HepG2 (cell line): ENCODE data around the gene NHP2. TPM values are rescaled to one million over a fixed set of nuclear protein-coding genes. Genes with fewer than 3 reads are reported as not detected.

Source experiments
- ATAC-seq: fragments of 200-7000 bp; cut with Tn5 transposase; 3 replicates; pipeline ENCODE4 v1.9.1; 2020; ENCODE audit warnings: mild to moderate bottlenecking, moderate library complexity
- BruUV-seq: library from RNA; stranded (reverse); fragments of 400-500 nt; replicated peaks from 2 replicates; lab custom pipeline; 2021; lab: Mats Ljungman, UMichigan
- CTCF ChIA-PET: fragments of 300-600 bp; formaldehyde crosslinking; extraction: SDS; loops from one replicate; lab custom pipeline; 2021; ENCODE audit warnings: low total read pairs, inconsistent platforms, low intra/inter-chr PET ratio; lab: Yijun Ruan, JAX
- POLR2A ChIA-PET: fragments of 350-600 bp; sonication (Branson Sonifier 250); formaldehyde crosslinking; loops from one replicate; lab custom pipeline; 2020; ENCODE audit warnings: antibody characterized with exemption, inconsistent platforms; lab: Yijun Ruan, JAX
- DNase-seq: peaks from one replicate; pipeline ENCODE4 v3.0.0-alpha.2; 2015; ENCODE audit warnings: low spot score
- FAIRE-seq: peaks from 3 replicates; lab custom pipeline; 2011; peaks lifted over from hg19 to GRCh38; lab: Jason Lieb, UNC
- H2AFZ ChIP-seq: one replicate; pipeline ENCODE4 v1.6.1; 2011; ENCODE audit warnings: low read length, inconsistent platforms
- H3K27ac ChIP-seq: fragments of 300-600 bp; 3 replicates; pipeline ENCODE4 v1.8.0; 2011; ENCODE audit warnings: mixed run types, mild to moderate bottlenecking, mixed read lengths, low read length, inconsistent platforms; ENCODE audit not compliant: insufficient read depth; ENCODE audit errors: extremely low read length
- H3K27me3 ChIP-seq, 2 experiments: fragments of 200-600 bp in 1 of 2; 2 replicates in 1 of 2; 3 replicates in 1 of 2; pipeline versions ENCODE4 v1.6.0 to v1.8.0; 2011; ENCODE audit warnings: low read length in 2 of 2, mild to moderate bottlenecking in 2 of 2, moderate library complexity in 2 of 2, inconsistent platforms in 1 of 2; ENCODE audit not compliant: insufficient read depth in 2 of 2, control insufficient read depth in 1 of 2
- H3K36me3 ChIP-seq, 2 experiments: fragments of 200-600 bp in 1 of 2; replicated peaks in 1 of 2; 2 replicates in 1 of 2; 3 replicates in 1 of 2; pipeline versions ENCODE4 v1.5.1 to v1.8.0; 2011; ENCODE audit warnings: low read length in 2 of 2, inconsistent platforms in 1 of 2; ENCODE audit not compliant: insufficient read depth in 2 of 2, control insufficient read depth in 1 of 2
- H3K4me1 ChIP-seq: 2 replicates; pipeline ENCODE4 v1.5.1; 2012; ENCODE audit warnings: low read length, inconsistent platforms; ENCODE audit not compliant: insufficient read depth
- H3K4me2 ChIP-seq: 2 replicates; pipeline ENCODE4 v1.6.0; 2011; ENCODE audit warnings: low read depth, low read length, inconsistent platforms
- H3K4me3 ChIP-seq, 3 experiments: fragments of 200-600 bp in 1 of 3; sonication (generic), shearing (Covaris generic) in 1 of 3; replicated peaks in 1 of 3; 2 replicates each; pipeline ENCODE4 v1.5.1; 2011 to 2016; ENCODE audit warnings: low read length in 3 of 3, inconsistent platforms in 2 of 3, low read depth in 2 of 3, mild to moderate bottlenecking in 2 of 3, control low read depth in 1 of 3, mixed read lengths in 1 of 3; ENCODE audit not compliant: insufficient read depth in 1 of 3
- H3K79me2 ChIP-seq: one replicate; pipeline ENCODE4 v1.6.1; 2011; ENCODE audit warnings: low read length, inconsistent platforms; ENCODE audit not compliant: insufficient read depth
- H3K9ac ChIP-seq: 2 replicates; pipeline ENCODE4 v1.6.0; 2011; ENCODE audit warnings: mild to moderate bottlenecking, low read depth, low read length, inconsistent platforms; ENCODE audit not compliant: insufficient read depth
- H3K9me3 ChIP-seq: 2 replicates; pipeline ENCODE4 v1.5.1; 2012; ENCODE audit warnings: mild to moderate bottlenecking, low read length
- H4K20me1 ChIP-seq: 2 replicates; pipeline ENCODE4 v1.6.0; 2011; ENCODE audit warnings: inconsistent platforms, mild to moderate bottlenecking, low read length, moderate library complexity; ENCODE audit not compliant: insufficient read depth
- DNMT1 ChIP-seq: sonication (generic); formaldehyde crosslinking; IDR thresholded peaks from 2 replicates; pipeline ENCODE4 v1.5.1; 2020; ENCODE audit warnings: mild to moderate bottlenecking, missing genetic modification reagents
- DRAP1 ChIP-seq: IDR thresholded peaks from 2 replicates; pipeline ENCODE4 v1.6.1; 2016; ENCODE audit warnings: missing genetic modification reagents, missing compliant biosample characterization
- HDAC6 ChIP-seq: fragments of 200-600 bp; sonication (generic); IDR thresholded peaks from 2 replicates; pipeline ENCODE4 v1.7.0; 2017; ENCODE audit warnings: mild to moderate bottlenecking, antibody characterized with exemption, low read length, low read depth
- JUND ChIP-seq: sonication (generic); formaldehyde crosslinking; IDR thresholded peaks from 2 replicates; pipeline ENCODE4 v1.8.0; 2022; ENCODE audit warnings: mild to moderate bottlenecking, missing genetic modification reagents
- KAT8 ChIP-seq: IDR thresholded peaks from 2 replicates; pipeline ENCODE4 v1.6.1; 2016; ENCODE audit warnings: missing genetic modification reagents, missing compliant biosample characterization
- MAF1 ChIP-seq: sonication (generic); formaldehyde crosslinking; IDR thresholded peaks from 2 replicates; pipeline ENCODE4 v1.5.0; 2020; ENCODE audit warnings: missing genetic modification reagents, borderline replicate concordance
- PAF1 ChIP-seq: IDR thresholded peaks from 2 replicates; pipeline ENCODE4 v1.6.1; 2016; ENCODE audit warnings: missing genetic modification reagents, missing compliant biosample characterization
- PITX1 ChIP-seq: sonication (generic); formaldehyde crosslinking; IDR thresholded peaks from 2 replicates; pipeline ENCODE4 v1.5.1; 2020; ENCODE audit warnings: mild to moderate bottlenecking, missing genetic modification reagents
- POLR2AphosphoS5 ChIP-seq: IDR thresholded peaks from 2 replicates; pipeline ENCODE4 v1.6.1; 2012; ENCODE audit warnings: low read depth, low read length
- RAD21 ChIP-seq: fragments of 450-650 bp; formaldehyde crosslinking; IDR thresholded peaks from 2 replicates; pipeline ENCODE4 v1.5.0; 2020; ENCODE audit warnings: mild to moderate bottlenecking
- SOX5 ChIP-seq: IDR thresholded peaks from 2 replicates; pipeline ENCODE4 v1.6.1; 2016; ENCODE audit warnings: borderline replicate concordance
- TBX3 ChIP-seq: fragments of 450-650 bp; IDR thresholded peaks from 2 replicates; pipeline ENCODE4 v1.6.1; 2017; ENCODE audit warnings: antibody characterized with exemption, mild to moderate bottlenecking, inconsistent platforms, borderline replicate concordance
- ZNF18 ChIP-seq: sonication (generic); formaldehyde crosslinking; IDR thresholded peaks from 2 replicates; pipeline ENCODE4 v1.8.0; 2022; ENCODE audit warnings: mild to moderate bottlenecking, missing genetic modification reagents; ENCODE audit not compliant: insufficient replicate concordance
- ZNF260 ChIP-seq: sonication (generic); formaldehyde crosslinking; IDR thresholded peaks from 2 replicates; pipeline ENCODE4 v1.4.0; 2020; ENCODE audit warnings: missing genetic modification reagents, low read depth, mild to moderate bottlenecking, borderline replicate concordance
- ZNF451 ChIP-seq: sonication (generic); formaldehyde crosslinking; IDR thresholded peaks from 2 replicates; pipeline ENCODE4 v1.5.0; 2020; ENCODE audit warnings: mild to moderate bottlenecking, missing genetic modification reagents
- ZNF562 ChIP-seq: sonication (generic); formaldehyde crosslinking; IDR thresholded peaks from 2 replicates; pipeline ENCODE4 v1.8.0; 2022; ENCODE audit warnings: missing genetic modification reagents, borderline replicate concordance
- ZNF672 ChIP-seq: sonication (generic); formaldehyde crosslinking; IDR thresholded peaks from 2 replicates; pipeline ENCODE4 v1.8.1; 2022; ENCODE audit warnings: missing genetic modification reagents
- ZNF724P ChIP-seq: sonication (generic); formaldehyde crosslinking; IDR thresholded peaks from 2 replicates; pipeline ENCODE4 v1.8.0; 2022; ENCODE audit warnings: missing genetic modification reagents, borderline replicate concordance
- ZNF740 ChIP-seq: sonication (generic); formaldehyde crosslinking; IDR thresholded peaks from 2 replicates; pipeline ENCODE4 v1.4.0; 2020; ENCODE audit warnings: missing genetic modification reagents
- in situ Hi-C: cut with HindIII; loops from 2 replicates; pipeline ENCODE4 v1.10.0; 2017; ENCODE audit warnings: low pct_unique_long_range_greater_than_20kb; ENCODE audit not compliant: extremely low pct_ligation_motif_present
- intact Hi-C: fragments of 100-400 bp; cut with micrococcal nuclease; formaldehyde crosslinking; loops from one replicate; pipeline ENCODE4 v1.10.0; 2022; ENCODE audit not compliant: unreplicated experiment
- polyA plus RNA-seq, 8 experiments: library from polyadenylated mRNA; depleted of rRNA in 3 of 8; stranded (reverse) in 7 of 8; unstranded in 1 of 8; fragments of >200 nt; fragmentation: Illumina TruSeq in 4 of 8; extraction: Trizol in 4 of 8; gene quantifications; 2 replicates each; pipeline versions ENCODE4 v1.2.1 to v1.2.3, GENCODE V29; 2011 to 2016; ENCODE audit warnings: low read depth in 4 of 8, missing spikeins in 1 of 8, mixed read lengths in 1 of 8; ENCODE audit not compliant: insufficient read depth in 1 of 8
- total RNA-seq, 5 experiments: library from RNA; depleted of rRNA; stranded (reverse); fragments of >200 nt; fragmentation: Illumina TruSeq; extraction: Trizol; gene quantifications; 2 replicates each; pipeline ENCODE4 v1.2.3, GENCODE V29; 2016; ENCODE audit warnings: low read depth in 1 of 5
- TF ChIP-seq, protein P1 (sequence below): sonication (generic); formaldehyde crosslinking; IDR thresholded peaks from 2 replicates; pipeline ENCODE4 v1.8.0; 2022; ENCODE audit warnings: mild to moderate bottlenecking, missing genetic modification reagents, borderline replicate concordance
- TF ChIP-seq, protein P2 (sequence below): sonication (generic); formaldehyde crosslinking; IDR thresholded peaks from 2 replicates; pipeline ENCODE4 v1.5.1; 2020; ENCODE audit warnings: mild to moderate bottlenecking, missing genetic modification reagents, borderline replicate concordance

The NHP2 gene
- total and polyA plus RNA-seq, 2 of the 13 experiments (the other 11 are each of a cell fraction or from before 2014, with no cell fraction given), result 56.2 to 96.1 TPM

DNA sequence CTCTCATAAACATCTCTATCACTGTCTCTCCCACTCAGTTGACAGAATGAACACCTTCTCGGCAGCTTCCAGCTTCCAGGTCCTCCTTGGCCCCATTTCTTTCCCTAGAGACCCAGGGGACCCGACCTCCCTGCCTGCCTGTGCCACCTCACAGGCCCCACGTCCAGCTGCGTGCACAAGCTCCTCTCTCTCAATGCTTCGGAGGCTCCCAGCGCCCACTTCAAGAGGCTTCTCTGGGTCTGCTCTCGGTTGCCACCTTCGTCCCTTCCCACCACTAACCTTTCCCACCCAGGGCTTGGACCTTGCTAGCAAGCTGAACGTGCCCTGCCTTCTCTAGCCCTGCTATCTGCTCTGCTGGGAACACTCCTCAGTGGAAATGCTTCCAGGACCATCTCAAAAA lies 43.2 kb downstream of the NHP2 start (continued):
- TF ChIP-seq ZNF451 (CRISPR knock-in tag) (no peak), ZNF740 (CRISPR knock-in tag) (no peak), ZNF724P (CRISPR knock-in tag) (no peak), ZNF260 (CRISPR knock-in tag) (no peak), ZNF562 (CRISPR knock-in tag) (no peak), RAD21 (CRISPR knock-in tag) (no peak), PAF1 (CRISPR knock-in tag) (no peak), JUND (CRISPR knock-in tag) (no peak), POLR2AphosphoS5 (no peak)
- TF ChIP-seq, protein P1, sequence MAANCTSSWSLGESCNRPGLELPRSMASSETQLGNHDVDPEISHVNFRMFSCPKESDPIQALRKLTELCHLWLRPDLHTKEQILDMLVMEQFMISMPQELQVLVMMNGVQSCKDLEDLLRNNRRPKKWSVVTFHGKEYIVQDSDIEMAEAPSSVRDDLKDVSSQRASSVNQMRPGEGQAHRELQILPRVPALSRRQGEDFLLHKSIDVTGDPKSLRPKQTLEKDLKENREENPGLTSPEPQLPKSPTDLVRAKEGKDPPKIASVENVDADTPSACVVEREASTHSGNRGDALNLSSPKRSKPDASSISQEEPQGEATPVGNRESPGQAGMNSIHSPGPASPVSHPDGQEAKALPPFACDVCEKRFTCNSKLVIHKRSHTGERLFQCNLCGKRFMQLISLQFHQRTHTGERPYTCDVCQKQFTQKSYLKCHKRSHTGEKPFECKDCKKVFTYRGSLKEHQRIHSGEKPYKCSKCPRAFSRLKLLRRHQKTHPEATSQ (CRISPR knock-in tag), result no peak

- in situ Hi-C loops (no loop called here), intact Hi-C loops (no loop called here)
- Histone ChIP-seq H3K79me2 (no peaks in the 10 kb centered on the region), H3K4me3 (no peak overlapping the region), H2AFZ (no peak overlapping the region), H4K20me1 (no peaks in the 10 kb centered on the region), H3K27me3 (peaks cover 8 to 33% of the 10 kb centered on the region in 2 experiments; a peak in 4 of 5 replicates), H3K9ac (no peak overlapping the region), H3K4me1 (no peaks in the 10 kb centered on the region), H3K36me3 (no peaks in the 10 kb centered on the region), H3K27ac (no peak overlapping the region), H3K4me2 (no peak overlapping the region), H3K9me3 (no peaks in the 10 kb centered on the region)
- POLR2A ChIA-PET, result no interaction called here
- no TSS peak for BruUV-seq
- CTCF ChIA-PET, result no interaction called here
- DNase-seq (no peak), FAIRE-seq (no peak), ATAC-seq (no peak)
- TF ChIP-seq ZNF672 (CRISPR knock-in tag) (no peak), DRAP1 (CRISPR knock-in tag) (no peak), SOX5 (CRISPR knock-in tag) (no peak), TBX3 (no peak), ZNF18 (CRISPR knock-in tag) (no peak), MAF1 (CRISPR knock-in tag) (no peak), KAT8 (CRISPR knock-in tag) (no peak), DNMT1 (CRISPR knock-in tag) (no peak), PITX1 (CRISPR knock-in tag) (no peak), HDAC6 (no peak)
- TF ChIP-seq, protein P2, sequence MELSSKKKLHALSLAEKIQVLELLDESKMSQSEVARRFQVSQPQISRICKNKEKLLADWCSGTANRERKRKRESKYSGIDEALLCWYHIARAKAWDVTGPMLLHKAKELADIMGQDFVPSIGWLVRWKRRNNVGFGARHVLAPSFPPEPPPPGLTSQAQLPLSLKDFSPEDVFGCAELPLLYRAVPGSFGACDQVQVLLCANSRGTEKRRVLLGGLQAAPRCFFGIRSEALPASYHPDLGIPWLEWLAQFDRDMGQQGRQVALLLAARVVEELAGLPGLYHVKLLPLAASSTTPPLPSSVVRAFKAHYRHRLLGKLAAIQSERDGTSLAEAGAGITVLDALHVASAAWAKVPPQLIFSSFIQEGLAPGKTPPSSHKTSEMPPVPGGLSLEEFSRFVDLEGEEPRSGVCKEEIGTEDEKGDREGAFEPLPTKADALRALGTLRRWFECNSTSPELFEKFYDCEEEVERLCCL, result no peak
These were observed 44.7 kb downstream of the NHP2 start for GRCh38 chr5:178108966-178109365.
